Measurements from ENCODE around the gene TSEN34. TPM values are rescaled to one million over a fixed set of nuclear protein-coding genes. Genes with fewer than 3 reads are reported as not detected.
"Not testable (repeated sequence)": the region's sequence is repeated elsewhere in the genome, so short reads cannot be mapped to it uniquely, and the experiment has no call there.

TSEN34 gene
- total and polyA plus RNA-seq, 3 experiments from 2014 or later: 22.4 to 38.2 (median 24.6) TPM

DNA sequence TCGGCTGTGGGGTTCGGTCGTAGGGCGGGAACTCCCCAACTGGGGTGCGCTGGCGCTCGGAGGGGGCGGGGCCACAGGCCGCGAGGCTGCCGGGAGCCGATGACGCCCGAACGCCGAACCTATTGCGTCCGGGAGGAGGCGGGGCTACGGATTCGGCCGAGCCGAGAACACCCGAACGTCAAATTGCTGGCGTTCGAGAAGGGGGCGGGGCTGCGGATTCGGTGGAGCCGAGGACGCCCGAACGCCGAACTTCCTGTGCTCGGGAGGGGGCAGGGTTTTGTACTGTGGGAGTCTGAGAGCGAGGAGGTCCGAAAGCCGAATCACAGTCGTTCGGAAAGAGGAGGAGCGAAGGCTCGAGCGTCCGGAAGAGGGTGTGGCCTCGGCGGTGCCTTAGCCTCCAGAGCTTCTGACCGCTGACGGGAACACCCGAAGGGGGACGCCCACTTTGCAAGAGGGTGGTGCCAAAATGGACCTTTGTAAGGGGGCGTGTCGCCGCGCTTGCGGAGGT, 551 bp upstream of the TSEN34 start:
- DNase-seq: peak; percentile 100
- H3K4me3 Mint-ChIP-seq: peak overlapping the region; percentile 88 to 99 (median 92)
- no peaks in the 10 kb centered on the region for H3K27me3 ChIP-seq (ENCODE audit: insufficient read depth, low read length, poor library complexity, severe bottlenecking)
- H3K4me1 Mint-ChIP-seq: peaks cover 37 to 54% (median 45%) of the 10 kb centered on the region in 3 donors
- peaks cover 0 to 56% (median 11%) of the 10 kb centered on the region in 3 donors for H3K36me3 Mint-ChIP-seq
- peak overlapping the region; percentile 97 to 100 (median 100) for H3K27ac Mint-ChIP-seq
- H3K27me3 Mint-ChIP-seq: peaks cover 0 to 7% of the 10 kb centered on the region in 2 donors
- H3K36me3 ChIP-seq (ENCODE audit: insufficient read depth, low read length): peaks cover 6% of the 10 kb centered on the region
- ChIA-PET CTCF (interaction anchor here (1.1 to 1.4 kb wide), 3 partner anchors 11 to 54 kb away, joined by 3 to 4 read pairs (median 3); no protein-coding TSS in a partner anchor), POLR2A (interaction anchor here (0.7 to 4.2 kb wide), 6 partner anchors 10 to 258 kb away, joined by 3 to 68 read pairs (median 28); partner anchors contain the start of genes CNOT3, LENG1, LENG8 and RPS9)
- peaks cover 22% of the 10 kb centered on the region for H3K4me1 ChIP-seq (ENCODE audit: insufficient read depth, low read length)
- H3K9me3 Mint-ChIP-seq: no peaks in the 10 kb centered on the region
- peak overlapping the region; percentile 85 for H3K4me3 ChIP-seq (ENCODE audit: low read length)
- H3K27ac ChIP-seq (ENCODE audit: low read depth, low read length): peak overlapping the region; percentile 100
- H3K9me3 ChIP-seq (ENCODE audit: low read length): no peaks in the 10 kb centered on the region

GRCh38 chr19:54191811-54192453, 824 bp downstream of the TSEN34 start:
- Mint-ChIP-seq H3K36me3 (peaks cover 0 to 53% (median 12%) of the 10 kb centered on the region in 3 donors), H3K9me3 (no peaks in the 10 kb centered on the region), H3K4me1 (peaks cover 37 to 54% (median 47%) of the 10 kb centered on the region in 3 donors), H3K27ac (peak overlapping the region; percentile 75 to 97 (median 89)), H3K27me3 (peaks cover 0 to 7% of the 10 kb centered on the region in 2 donors), H3K4me3 (peak overlapping the region; percentile 82 to 99 (median 92))
- H3K27ac ChIP-seq (ENCODE audit: low read depth, low read length): peak overlapping the region; percentile 100
- DNase-seq: no peak
- CTCF ChIA-PET: interaction anchor here (1.1 to 1.4 kb wide), 4 partner anchors 15 to 55 kb away, joined by 3 to 4 read pairs (median 4); no protein-coding TSS in a partner anchor
- no peaks in the 10 kb centered on the region for H3K9me3 ChIP-seq (ENCODE audit: low read length)
- peaks cover 6% of the 10 kb centered on the region for H3K36me3 ChIP-seq (ENCODE audit: insufficient read depth, low read length)
- peaks cover 22% of the 10 kb centered on the region for H3K4me1 ChIP-seq (ENCODE audit: insufficient read depth, low read length)
- POLR2A ChIA-PET: interaction anchor here (1.3 to 4.2 kb wide), 4 partner anchors 8 to 55 kb away, joined by 3 to 68 read pairs (median 54); partner anchors contain the start of genes CNOT3, LENG1 and RPS9
- H3K4me3 ChIP-seq (ENCODE audit: low read length): peak overlapping the region; percentile 78
- no peaks in the 10 kb centered on the region for H3K27me3 ChIP-seq (ENCODE audit: insufficient read depth, low read length, poor library complexity, severe bottlenecking)

- Histone ChIP-seq H3K36me3 (ENCODE audit: insufficient read depth, low read length) (peaks cover 6% of the 10 kb centered on the region), H3K4me1 (ENCODE audit: insufficient read depth, low read length) (peaks cover 21% of the 10 kb centered on the region), H3K4me3 (ENCODE audit: low read length) (no peak overlapping the region), H3K27me3 (ENCODE audit: insufficient read depth, low read length, poor library complexity, severe bottlenecking) (no peaks in the 10 kb centered on the region), H3K27ac (ENCODE audit: low read depth, low read length) (no peak overlapping the region), H3K9me3 (ENCODE audit: low read length) (no peaks in the 10 kb centered on the region)
- POLR2A ChIA-PET: interaction anchor here (4.2 kb wide), 1 partner anchor 7 kb away, joined by 68 read pairs; the partner anchor contains the start of gene RPS9
- H3K4me1 Mint-ChIP-seq: peaks cover 30 to 43% (median 37%) of the 10 kb centered on the region in 3 donors
- peak overlapping the region in 3 of 8 donors; percentile 51 to 90 (median 65) for H3K27ac Mint-ChIP-seq
- DNase-seq: no peak
- H3K27me3 Mint-ChIP-seq: peaks cover 0 to 7% of the 10 kb centered on the region in 2 donors
- peak overlapping the region; percentile 18 to 97 (median 88) for H3K4me3 Mint-ChIP-seq
- peaks cover 0 to 51% (median 12%) of the 10 kb centered on the region in 3 donors for H3K36me3 Mint-ChIP-seq
- no peaks in the 10 kb centered on the region for H3K9me3 Mint-ChIP-seq
- CTCF ChIA-PET: no interaction called here
Observed at GRCh38 chr19:54193011-54193410, 1.9 kb downstream of the TSEN34 start.

GRCh38 chr19:54194463-54194862, 3.4 kb downstream of the TSEN34 start:
- H3K4me3 ChIP-seq (ENCODE audit: low read length); H3K27ac ChIP-seq (ENCODE audit: low read depth, low read length); H3K27ac Mint-ChIP-seq; DNase-seq; H3K9me3 ChIP-seq (ENCODE audit: low read length); CTCF ChIA-PET; H3K36me3 ChIP-seq (ENCODE audit: insufficient read depth, low read length); H3K27me3 ChIP-seq (ENCODE audit: insufficient read depth, low read length, poor library complexity, severe bottlenecking); H3K27me3 Mint-ChIP-seq; H3K9me3 Mint-ChIP-seq; POLR2A ChIA-PET: not testable (repeated sequence)
- Mint-ChIP-seq H3K4me1 (peaks cover 25 to 36% (median 29%) of the 10 kb centered on the region in 3 donors), H3K4me3 (peak overlapping the region in 1 of 7 donors; percentile 63), H3K36me3 (peaks cover 0 to 49% (median 12%) of the 10 kb centered on the region in 3 donors)
- peaks cover 13% of the 10 kb centered on the region for H3K4me1 ChIP-seq (ENCODE audit: insufficient read depth, low read length)

DNA sequence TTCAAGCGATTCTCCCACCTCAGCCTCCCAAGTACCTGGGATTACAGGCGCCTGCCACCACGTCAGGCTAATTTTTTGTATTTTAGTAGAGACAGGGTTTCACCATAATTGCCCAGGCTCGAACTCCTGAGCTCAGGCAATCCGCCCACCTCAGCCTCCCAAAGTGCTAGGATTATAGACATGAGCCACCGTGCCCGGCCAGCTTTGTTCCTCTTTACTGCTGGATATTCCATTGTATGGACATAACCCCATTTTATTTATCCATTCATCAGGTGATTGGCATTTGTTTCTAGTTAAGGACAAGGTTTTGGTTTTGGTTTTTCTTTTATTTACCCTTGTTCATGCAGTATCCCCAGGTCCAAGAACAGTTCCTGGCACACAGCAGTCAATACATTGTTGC, 5.4 kb downstream of the TSEN34 start:
- peaks cover 0 to 5% of the 10 kb centered on the region in 2 donors for H3K27me3 Mint-ChIP-seq
- peak overlapping the region in 1 of 8 donors; percentile 39 for H3K27ac Mint-ChIP-seq
- peaks cover 22% of the 10 kb centered on the region for H3K4me1 ChIP-seq (ENCODE audit: insufficient read depth, low read length)
- peaks cover 33 to 40% (median 35%) of the 10 kb centered on the region in 3 donors for H3K4me1 Mint-ChIP-seq
- H3K9me3 ChIP-seq (ENCODE audit: low read length): no peaks in the 10 kb centered on the region
- no peaks in the 10 kb centered on the region for H3K9me3 Mint-ChIP-seq
- H3K4me3 Mint-ChIP-seq: peak overlapping the region in 1 of 7 donors; percentile 27
- POLR2A ChIA-PET: interaction anchor here (0.5 kb wide), 1 partner anchor 27 kb away, joined by 4 read pairs; no protein-coding TSS in a partner anchor
- no peak for DNase-seq
- H3K4me3 ChIP-seq (ENCODE audit: low read length): no peak overlapping the region
- H3K36me3 Mint-ChIP-seq: peaks cover 0 to 48% (median 12%) of the 10 kb centered on the region in 3 donors
- H3K27me3 ChIP-seq (ENCODE audit: insufficient read depth, low read length, poor library complexity, severe bottlenecking): no peaks in the 10 kb centered on the region
- H3K27ac ChIP-seq (ENCODE audit: low read depth, low read length): no peak overlapping the region
- H3K36me3 ChIP-seq (ENCODE audit: insufficient read depth, low read length): peaks cover 6% of the 10 kb centered on the region
- CTCF ChIA-PET: no interaction called here

GRCh38 chr19:54197121-54197520, 6.0 kb downstream of the TSEN34 start:
- ChIA-PET CTCF (no interaction called here), POLR2A (no interaction called here)
- no peaks in the 10 kb centered on the region for H3K27me3 ChIP-seq (ENCODE audit: insufficient read depth, low read length, poor library complexity, severe bottlenecking)
- peak overlapping the region in 2 of 8 donors; percentile 2 to 39 for H3K27ac Mint-ChIP-seq
- H3K36me3 ChIP-seq (ENCODE audit: insufficient read depth, low read length): peaks cover 8% of the 10 kb centered on the region
- H3K4me1 Mint-ChIP-seq: peaks cover 33 to 40% (median 35%) of the 10 kb centered on the region in 3 donors
- no peaks in the 10 kb centered on the region for H3K9me3 Mint-ChIP-seq
- DNase-seq: no peak
- no peaks in the 10 kb centered on the region for H3K9me3 ChIP-seq (ENCODE audit: low read length)
- peak overlapping the region in 1 of 7 donors; percentile 30 for H3K4me3 Mint-ChIP-seq
- peaks cover 22% of the 10 kb centered on the region for H3K4me1 ChIP-seq (ENCODE audit: insufficient read depth, low read length)
- peaks cover 0 to 5% of the 10 kb centered on the region in 2 donors for H3K27me3 Mint-ChIP-seq
- H3K27ac ChIP-seq (ENCODE audit: low read depth, low read length): no peak overlapping the region
- H3K36me3 Mint-ChIP-seq: peaks cover 0 to 49% (median 14%) of the 10 kb centered on the region in 3 donors
- H3K4me3 ChIP-seq (ENCODE audit: low read length): no peak overlapping the region

GRCh38 chr19:54199401-54199800, 8.3 kb downstream of the TSEN34 start:
- no peaks in the 10 kb centered on the region for H3K9me3 Mint-ChIP-seq
- DNase-seq: no peak
- Histone ChIP-seq H3K9me3 (ENCODE audit: low read length) (no peaks in the 10 kb centered on the region), H3K27ac (ENCODE audit: low read depth, low read length) (no peak overlapping the region), H3K4me3 (ENCODE audit: low read length) (no peak overlapping the region), H3K27me3 (ENCODE audit: insufficient read depth, low read length, poor library complexity, severe bottlenecking) (no peaks in the 10 kb centered on the region), H3K4me1 (ENCODE audit: insufficient read depth, low read length) (peaks cover 39% of the 10 kb centered on the region), H3K36me3 (ENCODE audit: insufficient read depth, low read length) (peaks cover 21% of the 10 kb centered on the region)
- ChIA-PET CTCF (interaction anchor here (0.9 kb wide), 1 partner anchor 40 kb away, joined by 3 read pairs; the partner anchor contains the start of gene LENG1), POLR2A (interaction anchor here (3.0 kb wide), 1 partner anchor 9 kb away, joined by 68 read pairs; the partner anchor contains the start of genes MBOAT7 and TSEN34)
- peaks cover 0 to 5% of the 10 kb centered on the region in 2 donors for H3K27me3 Mint-ChIP-seq
- peaks cover 0 to 49% (median 14%) of the 10 kb centered on the region in 3 donors for H3K36me3 Mint-ChIP-seq
- peaks cover 39 to 48% (median 45%) of the 10 kb centered on the region in 3 donors for H3K4me1 Mint-ChIP-seq
- H3K27ac Mint-ChIP-seq: peak overlapping the region; percentile 10 to 100 (median 85)
- peak overlapping the region; percentile 49 to 87 (median 62) for H3K4me3 Mint-ChIP-seq
